GM18508 (cell line): ENCODE results near the gene CAMK2D.

Experiments
- ATAC-seq: cut with Tn5 transposase; IDR thresholded peaks from one replicate; pipeline ENCODE4 v1.9.1; 2021; ENCODE audit warnings: moderate number of reproducible peaks; ENCODE audit not compliant: insufficient read depth, unreplicated experiment

The CAMK2D gene

DNA sequence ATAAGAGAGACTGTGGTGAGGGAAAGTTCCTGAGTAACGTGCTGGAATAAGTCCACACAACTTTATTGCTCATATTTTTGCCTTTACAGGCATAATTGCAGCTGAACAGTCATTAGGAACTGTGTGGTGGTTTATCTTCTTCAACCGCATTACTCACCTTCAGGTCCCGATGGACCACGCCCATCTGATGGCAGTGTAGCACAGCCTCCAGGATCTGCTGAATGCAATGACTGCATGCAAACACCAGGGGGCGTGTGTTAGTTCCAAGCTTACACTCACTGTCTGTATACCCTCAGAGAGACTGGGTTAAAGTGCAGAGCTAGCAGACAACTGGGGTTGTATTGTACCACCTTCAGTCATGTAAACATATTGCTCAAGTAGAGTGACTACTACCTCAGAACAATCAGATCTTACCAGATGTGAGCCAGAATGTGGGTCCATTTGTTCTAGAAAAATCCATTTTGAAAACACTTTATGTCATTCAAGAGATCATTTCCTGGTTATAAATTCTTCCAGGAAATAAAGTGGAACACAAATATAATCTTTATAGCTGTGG is 214.0 kb downstream of the CAMK2D start:
- peak; percentile 99 for ATAC-seq

DNA sequence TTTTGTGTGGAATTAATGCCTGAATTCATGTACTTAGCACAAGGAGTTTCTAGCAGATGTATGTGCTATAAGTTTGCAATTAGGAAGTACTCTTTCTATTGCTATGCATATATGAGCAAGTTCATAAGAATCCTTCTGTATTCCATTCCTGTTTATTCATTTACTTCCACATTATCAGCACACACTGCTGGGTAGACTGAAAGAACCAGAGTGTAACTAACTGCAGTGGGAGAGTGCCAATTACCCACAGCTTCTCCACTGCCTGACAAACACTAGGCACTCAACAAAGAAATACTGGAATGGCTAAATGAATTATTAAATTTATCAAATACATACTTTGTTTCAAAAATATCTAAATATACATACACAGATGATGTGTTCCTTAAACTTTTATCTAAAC is 219.6 kb downstream of the CAMK2D start:
- no peak for ATAC-seq

GRCh38 chr4:113540859-113541258 is 220.7 kb downstream of the CAMK2D start:
- ATAC-seq = no peak

- ATAC-seq = peak; percentile 64
Observed at GRCh38 chr4:113539408-113539807, 222.1 kb downstream of the CAMK2D start.

DNA sequence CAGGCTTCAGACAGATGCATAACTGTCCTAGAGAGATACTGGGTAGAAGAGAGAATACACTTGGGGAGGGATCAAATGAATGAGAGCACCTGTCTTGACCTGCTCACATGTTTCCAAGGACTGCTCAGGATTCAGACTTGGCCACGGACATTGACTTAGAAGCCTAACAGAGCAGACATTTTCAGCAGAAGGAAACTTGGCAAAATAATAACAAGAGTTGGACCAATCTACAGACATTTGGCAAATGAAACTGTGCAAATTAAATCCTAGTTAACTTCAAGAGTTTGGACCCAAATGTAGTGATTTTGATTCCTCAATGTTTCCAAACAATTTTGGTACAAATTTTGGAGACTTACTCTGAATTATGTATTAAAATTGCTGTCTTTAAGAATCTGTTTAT is 223.9 kb downstream of the CAMK2D start:
- no peak for ATAC-seq

GRCh38 chr4:113537203-113537602 is 224.3 kb downstream of the CAMK2D start:
- ATAC-seq = no peak

DNA sequence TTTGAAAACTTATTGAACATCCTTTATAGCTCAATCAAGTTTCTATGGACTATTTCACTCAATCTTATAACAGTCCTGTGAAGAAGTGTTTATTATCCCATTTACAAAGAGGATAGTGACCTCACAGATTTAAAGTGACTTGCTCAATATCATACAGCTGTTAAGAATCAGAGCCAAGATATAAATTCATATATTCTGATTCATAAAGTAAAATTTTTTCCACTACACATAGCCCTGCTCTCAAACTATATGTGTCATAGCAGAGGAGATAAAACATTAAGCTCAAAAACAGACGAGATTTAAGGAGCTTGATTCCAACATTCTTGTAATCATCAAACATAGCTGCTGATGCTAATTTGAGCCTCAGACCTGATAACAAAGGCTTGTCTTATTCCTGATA is 226.8 kb downstream of the CAMK2D start:
- ATAC-seq = no peak

DNA sequence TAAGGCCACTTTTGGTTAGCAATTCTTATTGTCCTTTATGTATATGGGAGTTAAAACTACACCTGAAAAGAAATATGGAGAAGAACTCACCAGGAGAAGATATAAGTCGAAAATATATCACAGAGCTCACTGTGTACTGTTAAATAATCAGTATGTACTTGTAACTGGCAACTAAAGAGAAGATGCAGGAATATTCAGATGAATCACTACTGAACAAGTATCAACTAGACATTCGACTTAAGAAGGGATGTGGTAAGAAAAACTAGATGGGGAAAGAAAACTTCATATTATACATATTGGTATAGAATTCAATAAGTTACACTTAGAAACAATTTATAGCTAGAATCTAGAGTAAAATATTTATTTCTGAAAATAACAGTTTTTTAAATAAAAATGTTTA is 230.0 kb downstream of the CAMK2D start:
- no peak for ATAC-seq

DNA sequence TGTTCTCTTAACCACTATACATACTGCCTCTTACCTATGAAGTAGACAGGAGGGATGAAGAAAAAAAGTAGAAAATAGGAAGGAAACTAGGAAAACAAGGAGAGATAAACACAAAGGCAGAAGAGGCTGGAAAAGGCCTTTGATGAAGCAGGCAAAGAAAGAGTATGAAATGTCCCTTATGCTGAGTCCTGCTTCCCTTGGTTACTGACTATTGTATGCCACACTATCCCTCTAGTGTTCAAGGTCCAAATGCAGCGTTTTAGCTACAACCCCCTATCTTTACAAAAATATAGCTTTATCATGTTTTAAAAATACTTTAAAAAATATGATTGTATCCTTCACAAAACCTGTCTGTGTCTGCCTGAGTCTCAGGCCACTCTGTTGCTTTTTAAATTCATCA is 233.1 kb downstream of the CAMK2D start:
- no peak for ATAC-seq

DNA sequence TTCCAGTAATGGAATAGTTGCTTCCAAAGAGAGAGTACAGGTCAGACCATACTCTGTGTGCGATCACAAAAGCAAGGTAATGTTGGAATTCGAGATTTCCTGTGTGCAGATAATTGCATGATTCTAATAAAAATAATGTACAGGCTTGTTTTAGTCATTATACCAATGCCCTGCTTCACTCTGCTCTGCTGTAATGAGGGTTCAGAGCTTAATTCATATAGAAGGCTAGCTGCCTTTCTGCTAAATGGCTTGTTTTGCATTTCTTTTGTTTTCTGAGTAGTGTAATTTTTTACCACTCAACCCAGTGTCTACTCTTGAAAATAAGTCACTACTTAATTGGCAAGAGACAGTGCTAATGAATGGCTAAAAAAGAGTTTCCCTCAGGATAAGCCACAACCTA is 236.0 kb downstream of the CAMK2D start:
- ATAC-seq = no peak

GRCh38 chr4:113524505-113525186 is 236.9 kb downstream of the CAMK2D start:
- ATAC-seq = peak; percentile 12

DNA sequence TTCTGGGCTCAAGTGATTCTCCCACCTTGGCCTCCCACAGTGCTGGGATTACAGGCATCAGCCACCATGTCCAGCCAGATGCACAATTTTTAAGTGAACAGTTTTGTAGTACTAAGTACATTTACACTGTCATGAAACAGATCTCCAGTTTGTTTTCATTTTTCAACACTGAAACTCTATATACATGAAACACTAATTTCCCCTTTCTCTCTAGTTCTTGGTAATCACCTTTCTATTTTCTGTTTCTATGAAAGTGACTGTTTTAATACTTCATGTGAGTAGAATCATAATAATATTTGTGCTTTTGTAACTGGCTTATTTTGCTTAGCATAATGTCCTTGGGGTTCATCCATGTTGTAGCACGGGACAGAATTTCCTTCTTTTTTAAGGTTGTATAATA is 237.4 kb downstream of the CAMK2D start:
- ATAC-seq = peak; percentile 87

- ATAC-seq = no peak
Observed at GRCh38 chr4:113522433-113522832, 239.1 kb downstream of the CAMK2D start.

GRCh38 chr4:113513382-113513781 is 248.2 kb downstream of the CAMK2D start:
- no peak for ATAC-seq

DNA sequence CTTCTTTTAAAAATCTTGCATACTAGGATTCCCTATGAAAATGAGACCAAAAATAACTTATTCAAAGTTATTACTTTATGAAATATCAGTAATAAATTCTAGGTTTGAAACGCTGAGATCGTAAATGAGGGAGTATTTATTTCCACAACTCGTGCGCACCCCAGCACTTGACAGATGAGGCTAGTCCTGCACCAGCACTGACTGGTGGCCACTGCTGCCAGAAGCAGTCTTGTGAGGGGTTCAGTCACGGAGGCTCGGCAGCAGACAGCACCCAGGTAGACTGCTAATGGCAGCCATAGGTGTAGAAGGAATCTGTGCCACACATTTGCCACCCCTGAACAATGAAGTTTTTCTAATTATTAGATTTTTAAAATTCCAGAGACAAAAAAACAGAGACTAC is 248.7 kb downstream of the CAMK2D start:
- ATAC-seq = no peak

DNA sequence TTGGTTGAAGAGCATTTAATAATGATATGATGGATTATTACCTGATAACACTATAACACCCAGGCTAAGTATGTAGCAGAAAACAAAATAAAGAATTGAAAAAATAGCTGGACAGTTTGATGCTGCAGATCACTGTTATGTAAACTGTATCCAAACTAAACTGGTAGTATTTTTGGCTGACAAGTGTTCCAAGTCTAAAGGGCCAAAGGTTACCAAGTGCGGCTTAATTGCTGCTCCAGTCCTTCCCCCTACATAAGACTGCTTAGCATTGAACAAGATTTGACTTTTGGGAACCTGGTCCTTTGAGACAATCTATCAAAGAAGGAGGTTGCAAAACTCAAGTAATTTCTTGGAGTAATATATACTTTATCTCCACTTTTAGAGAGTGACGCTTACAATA is 249.6 kb downstream of the CAMK2D start:
- no peak for ATAC-seq

DNA sequence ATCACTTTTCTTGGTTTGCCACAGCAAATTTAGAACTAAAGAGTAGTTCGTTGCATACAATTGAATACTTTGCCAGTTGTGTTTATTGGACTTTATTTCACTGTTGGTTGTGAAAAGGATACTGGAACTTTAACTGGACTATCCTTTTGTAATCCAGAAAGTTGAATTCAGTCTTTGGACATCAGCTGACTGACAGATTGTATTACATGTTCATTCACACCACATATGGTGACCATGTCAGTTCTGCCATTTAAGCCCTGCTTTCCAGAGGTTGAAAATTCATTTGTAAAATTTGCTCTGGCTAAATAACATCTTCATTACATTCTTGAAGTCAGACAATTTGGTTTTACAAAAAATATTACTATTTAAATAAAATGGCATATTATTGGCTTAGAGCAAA is 251.7 kb downstream of the CAMK2D start:
- ATAC-seq = no peak

DNA sequence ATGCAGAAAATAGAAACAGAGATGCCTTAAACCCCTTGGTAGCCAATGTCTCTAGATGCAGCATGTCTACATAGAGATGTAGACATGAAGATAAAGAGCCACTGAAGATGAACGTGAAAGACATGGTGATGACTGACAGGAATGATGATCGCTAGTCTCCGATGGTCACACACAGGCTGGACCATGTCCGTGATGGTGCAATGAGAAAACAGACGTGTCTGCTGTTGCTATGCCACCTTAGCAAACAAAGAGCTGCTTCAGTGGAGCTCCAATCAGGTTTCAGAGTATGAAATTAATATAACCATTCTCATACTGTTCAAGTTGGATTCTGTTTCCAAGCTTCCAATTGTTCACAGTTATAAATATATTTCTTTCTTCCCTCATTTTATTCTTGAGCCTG is 256.5 kb downstream of the CAMK2D start:
- ATAC-seq = no peak

DNA sequence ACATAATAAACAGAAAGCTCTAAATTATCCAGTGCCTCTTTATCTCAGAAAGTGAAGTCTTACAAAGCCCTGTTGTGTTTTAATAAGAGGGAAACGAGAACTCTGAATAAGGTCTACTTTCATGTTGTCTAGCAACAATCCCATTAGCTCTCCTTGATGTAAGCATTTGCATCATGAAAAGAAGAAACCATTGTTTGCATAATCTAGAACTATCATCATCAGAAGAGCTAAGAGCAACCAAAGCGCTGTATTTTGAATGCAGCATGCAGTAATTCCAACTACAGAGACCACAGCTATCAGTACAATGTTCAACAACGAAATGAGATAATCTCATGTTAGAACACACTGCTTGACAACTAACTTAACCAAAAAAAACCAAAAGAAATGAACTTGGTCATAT is 257.1 kb downstream of the CAMK2D start:
- ATAC-seq = no peak

GRCh38 chr4:113503691-113504090 is 257.8 kb downstream of the CAMK2D start:
- no peak for ATAC-seq

DNA sequence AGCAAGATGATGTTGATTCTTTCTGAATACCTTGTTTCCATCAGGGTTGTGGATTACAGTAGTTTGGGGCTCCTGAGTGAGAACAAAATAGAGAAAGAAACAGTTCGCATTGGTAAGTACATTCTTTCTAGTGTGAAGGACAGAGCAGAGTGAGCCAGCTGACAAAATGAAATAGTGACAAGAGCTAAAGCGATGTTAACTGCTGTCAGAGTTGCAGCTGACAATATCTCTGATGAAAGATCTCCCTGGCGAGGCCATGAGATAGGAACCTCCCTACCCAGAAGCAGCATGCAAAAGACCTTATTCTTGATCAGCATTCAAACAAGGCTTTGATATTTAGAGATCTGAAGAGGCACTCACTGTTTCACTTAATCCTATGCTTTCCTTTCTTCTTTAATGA is 258.6 kb downstream of the CAMK2D start:
- no peak for ATAC-seq

DNA sequence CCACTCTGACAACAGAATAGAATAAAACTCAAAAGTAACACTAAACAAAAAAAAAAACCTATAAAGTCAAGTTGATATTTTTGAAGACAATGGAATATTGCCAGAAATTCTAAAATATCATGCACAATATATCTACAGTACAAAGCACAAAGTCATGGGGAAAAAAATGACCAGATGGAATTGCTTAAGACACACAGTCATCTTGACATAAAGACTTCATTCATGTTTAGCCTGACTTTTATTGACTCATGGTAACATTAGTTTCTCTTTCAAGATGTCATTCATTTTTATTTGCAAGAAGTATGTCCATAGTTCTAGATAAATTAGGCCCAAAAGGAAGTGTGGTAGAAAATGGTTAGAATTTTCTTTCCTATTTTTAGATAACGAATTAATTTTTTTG is 259.1 kb downstream of the CAMK2D start:
- no peak for ATAC-seq
